Activated CD8-positive, alpha-beta T cell treated with anti-CD3 and anti-CD28 coated beads for 36 hours (primary cell): ENCODE data around the gene TNFAIP8L2. TPM values are rescaled to one million over a fixed set of nuclear protein-coding genes. Genes with fewer than 3 reads are reported as not detected.

Experiments used
- ATAC-seq: fragments of 200-7000 bp; cut with Tn5 transposase; one replicate; pipeline ENCODE4 v1.10.0; 2021; ENCODE audit warnings: mild to moderate bottlenecking, moderate library complexity
- CTCF ChIA-PET: fragments of 350-600 bp; sonication (Branson Sonifier 250); formaldehyde crosslinking; loops from one replicate; lab custom pipeline; 2021; ENCODE audit warnings: antibody characterized with exemption; lab: Charles Lee
- POLR2A ChIA-PET: fragments of 350-600 bp; sonication (Branson Sonifier 250); formaldehyde crosslinking; loops from one replicate; lab custom pipeline; 2021; ENCODE audit warnings: antibody characterized with exemption; lab: Charles Lee
- DNase-seq: peaks from one replicate; pipeline ENCODE4 v3.0.0-alpha.2; 2020
- H3K27ac Mint-ChIP-seq: one replicate; pipeline ENCODE4 v1.8.0; 2021; ENCODE audit warnings: mild to moderate bottlenecking, mixed read lengths
- H3K27me3 Mint-ChIP-seq: one replicate; pipeline ENCODE4 v1.8.0; 2021; ENCODE audit warnings: mixed read lengths
- H3K36me3 Mint-ChIP-seq: one replicate; pipeline ENCODE4 v1.8.0; 2021; ENCODE audit warnings: low read depth, mixed read lengths
- H3K4me1 Mint-ChIP-seq: one replicate; pipeline ENCODE4 v1.8.0; 2021; ENCODE audit warnings: low read depth, mixed read lengths
- H3K4me3 Mint-ChIP-seq: one replicate; pipeline ENCODE4 v1.8.0; 2021; ENCODE audit warnings: mild to moderate bottlenecking, moderate library complexity, mixed read lengths
- H3K9me3 Mint-ChIP-seq: one replicate; pipeline ENCODE4 v1.8.0; 2021; ENCODE audit warnings: mixed read lengths
- CTCF ChIP-seq: fragments of 200-600 bp; IDR thresholded peaks from one replicate; pipeline ENCODE4 v1.8.0; 2022; ENCODE audit warnings: antibody characterized with exemption, mild to moderate bottlenecking
- intact Hi-C: fragments of 100-400 bp; cut with micrococcal nuclease; formaldehyde crosslinking; loops from one replicate; pipeline ENCODE4 v1.10.0; 2022
- total RNA-seq, 2 experiments: library from RNA; stranded (reverse); gene quantifications; one replicate each; pipeline ENCODE4 v1.2.3, GENCODE V29; 2021

TNFAIP8L2 gene
- total RNA-seq, 2 experiments from 2014 or later = 16.1 to 17.5 TPM

GRCh38 chr1:151144474-151145303 lies 11.8 kb upstream of the TNFAIP8L2 start:
- CTCF ChIA-PET = interaction anchor here (0.8 to 3.0 kb wide), 6 partner anchors 10 to 119 kb away, joined by 3 to 18 read pairs (median 9); partner anchors contain the start of gene TNFAIP8L2
- intact Hi-C loops = no loop called here
- TF ChIP-seq CTCF = no peak
- no peak overlapping the region for H3K27ac Mint-ChIP-seq
- DNase-seq (no peak), ATAC-seq (no peak)
- H3K9me3 Mint-ChIP-seq = no peaks in the 10 kb centered on the region
- H3K27me3 Mint-ChIP-seq = peaks cover 3% of the 10 kb centered on the region
- POLR2A ChIA-PET = interaction anchor here (0.9 to 5.1 kb wide), 2 partner anchors 12 to 16 kb away, joined by 3 to 21 read pairs; partner anchors contain the start of gene TNFAIP8L2
- H3K4me1 Mint-ChIP-seq = peaks cover 6% of the 10 kb centered on the region
- H3K36me3 Mint-ChIP-seq = no peaks in the 10 kb centered on the region
- H3K4me3 Mint-ChIP-seq = no peak overlapping the region

DNA sequence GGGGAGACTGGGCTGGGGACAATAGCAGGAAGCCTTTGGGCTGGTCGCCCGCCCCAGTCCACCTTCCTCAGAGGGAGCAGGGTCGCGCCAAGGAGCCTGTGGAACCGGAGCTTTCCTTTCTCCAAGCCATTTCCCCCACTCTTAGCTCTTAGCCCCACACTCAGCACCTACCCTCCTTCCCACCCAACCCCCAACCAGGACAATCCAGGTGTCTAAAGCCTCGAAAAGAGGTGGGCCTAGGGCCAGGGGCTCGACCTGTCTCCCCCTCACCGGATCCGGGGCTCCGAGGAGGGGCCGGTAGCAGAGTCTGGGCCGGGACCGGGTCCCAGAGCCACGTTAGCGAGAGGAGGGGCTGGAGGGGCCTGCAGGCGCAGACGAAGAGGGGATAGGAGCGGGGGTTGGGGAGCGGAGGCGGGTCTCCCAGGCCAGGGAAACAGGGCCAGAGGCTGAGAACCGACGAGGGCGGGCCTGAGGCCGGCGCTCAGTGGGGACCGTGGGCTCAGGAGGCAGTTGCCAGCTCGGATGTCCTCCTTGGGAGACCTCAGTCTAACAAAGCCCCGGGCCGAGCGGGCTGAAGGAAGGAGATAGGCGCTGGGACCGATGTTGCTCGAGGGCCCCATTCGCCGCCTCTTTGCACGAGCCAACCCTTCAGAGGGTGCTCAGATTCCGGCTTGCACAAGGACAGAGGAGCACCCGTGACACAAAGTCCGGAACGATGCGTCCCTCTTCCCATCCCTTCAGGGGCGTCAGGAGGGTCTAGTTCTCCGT lies 11.0 kb upstream of the TNFAIP8L2 start:
- H3K27me3 Mint-ChIP-seq = peaks cover 3% of the 10 kb centered on the region
- POLR2A ChIA-PET = interaction anchor here (0.9 to 5.1 kb wide), 3 partner anchors 11 to 15 kb away, joined by 3 to 21 read pairs (median 3); partner anchors contain the start of gene TNFAIP8L2
- peaks cover 6% of the 10 kb centered on the region for H3K4me1 Mint-ChIP-seq
- H3K36me3 Mint-ChIP-seq = no peaks in the 10 kb centered on the region
- CTCF ChIA-PET = interaction anchor here (0.8 to 3.0 kb wide), 5 partner anchors 10 to 120 kb away, joined by 3 to 18 read pairs (median 6); partner anchors contain the start of gene TNFAIP8L2
- TF ChIP-seq CTCF = no peak
- intact Hi-C loops = no loop called here
- peak; percentile 53 for DNase-seq
- no peaks in the 10 kb centered on the region for H3K9me3 Mint-ChIP-seq
- peak overlapping the region; percentile 70 for H3K4me3 Mint-ChIP-seq
- peak; percentile 17 for ATAC-seq
- no peak overlapping the region for H3K27ac Mint-ChIP-seq

DNA sequence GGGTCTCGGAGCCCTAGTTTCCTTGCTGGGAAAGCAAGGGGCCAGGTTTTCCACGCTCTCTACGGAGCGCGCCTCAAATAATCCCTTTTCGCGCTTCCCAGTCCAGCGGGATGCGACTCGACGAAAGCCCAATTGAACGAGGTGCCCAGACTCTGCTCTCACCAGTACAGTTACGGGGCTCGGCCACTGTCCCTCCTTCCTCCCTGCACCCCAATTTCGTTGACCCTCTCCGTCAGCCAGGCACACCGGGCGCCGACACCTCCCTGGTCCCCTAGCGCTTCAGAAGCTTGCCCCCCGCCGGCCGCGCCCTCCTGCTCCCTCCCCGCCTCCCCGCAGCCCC lies 10.4 kb upstream of the TNFAIP8L2 start:
- ATAC-seq (no peak), DNase-seq (no peak)
- ChIA-PET POLR2A (interaction anchor here (1.0 to 5.1 kb wide), 2 partner anchors 11 kb away, joined by 3 to 21 read pairs; partner anchors contain the start of gene TNFAIP8L2), CTCF (interaction anchor here (1.9 to 2.2 kb wide), 2 partner anchors 10 to 11 kb away, joined by 6 to 12 read pairs; partner anchors contain the start of gene TNFAIP8L2)
- intact Hi-C loops = no loop called here
- Mint-ChIP-seq H3K4me1 (peaks cover 6% of the 10 kb centered on the region), H3K4me3 (peak overlapping the region; percentile 70), H3K27ac (no peak overlapping the region), H3K27me3 (peaks cover 3% of the 10 kb centered on the region), H3K9me3 (no peaks in the 10 kb centered on the region), H3K36me3 (no peaks in the 10 kb centered on the region)
- TF ChIP-seq CTCF = no peak

- ChIA-PET CTCF (interaction anchor here (1.9 to 3.3 kb wide), 3 partner anchors 10 to 47 kb away, joined by 6 to 20 read pairs (median 13); partner anchors contain the start of gene TNFAIP8L2), POLR2A (interaction anchor here (0.5 to 5.1 kb wide), 3 partner anchors 10 to 186 kb away, joined by 3 to 21 read pairs (median 6); partner anchors contain the start of genes CDC42SE1, MLLT11 and TNFAIP8L2)
- Mint-ChIP-seq H3K36me3 (no peaks in the 10 kb centered on the region), H3K4me3 (peak within 1 kb of the TSS; percentile 70), H3K27ac (peak within 1 kb of the TSS; percentile 41), H3K27me3 (peaks cover 3% of the 10 kb centered on the region), H3K4me1 (peaks cover 6% of the 10 kb centered on the region), H3K9me3 (no peaks in the 10 kb centered on the region)
- intact Hi-C loops = no loop called here
- peak; percentile 89 for DNase-seq
- ATAC-seq = peak; percentile 99
- no peak for TF ChIP-seq CTCF
Observed at GRCh38 chr1:151146412-151147131, 9.9 kb upstream of the TNFAIP8L2 start, which contains the start of gene SEMA6C. Gene SEMA6C, minus strand, starts transcription at chr1:151146631. Its CDS starts 4,010 bp downstream, at chr1:151142621.
